ENCODE measurements around the gene LRP8.

DNA sequence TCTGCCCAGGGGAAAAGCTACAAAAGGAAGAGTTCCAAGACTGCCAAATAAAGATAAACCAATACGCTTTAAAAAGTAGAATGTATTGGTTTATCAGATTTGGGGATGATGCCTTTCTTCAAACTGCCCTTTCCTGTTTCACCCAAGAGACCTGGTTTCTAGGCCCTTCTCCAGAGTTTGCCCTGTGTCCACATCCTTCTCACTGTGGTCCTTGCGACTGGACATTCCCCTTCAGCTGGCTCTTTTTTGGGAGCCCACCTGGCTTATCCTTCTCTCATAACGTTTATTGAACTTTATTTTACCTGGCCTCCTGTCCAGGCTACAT lies 106.9 kb downstream of the LRP8 start:
- no peak for TF ChIP-seq ZBTB33 (IDR thresholded peaks at IDR 0.05; ENCODE audit: extremely low read depth, insufficient replicate concordance, low read length)
- TF ChIP-seq CTCF (IDR thresholded peaks at IDR 0.05 in 2 of 3, conservative IDR thresholded peaks at IDR 0.05 in 1 of 3; ENCODE audit: borderline replicate concordance in 1 of 3, insufficient read depth in 1 of 3, low read depth in 2 of 3, low read length in 2 of 3), result no peak
- no peak for TF ChIP-seq POLR2A (IDR thresholded peaks at IDR 0.05; ENCODE audit: borderline replicate concordance, extremely low read depth, insufficient read depth, insufficient read length)
- no peak for TF ChIP-seq EGR1 (IDR thresholded peaks at IDR 0.05; ENCODE audit: low read depth)
- no peak for TF ChIP-seq POLR2AphosphoS5 (IDR thresholded peaks at IDR 0.05; ENCODE audit: low read depth, low read length)
- TF ChIP-seq RAD21 (IDR thresholded peaks at IDR 0.05; ENCODE audit: low read depth), result no peak
- no peak for TF ChIP-seq ZFX (IDR thresholded peaks at IDR 0.05)
- TF ChIP-seq, protein P1, sequence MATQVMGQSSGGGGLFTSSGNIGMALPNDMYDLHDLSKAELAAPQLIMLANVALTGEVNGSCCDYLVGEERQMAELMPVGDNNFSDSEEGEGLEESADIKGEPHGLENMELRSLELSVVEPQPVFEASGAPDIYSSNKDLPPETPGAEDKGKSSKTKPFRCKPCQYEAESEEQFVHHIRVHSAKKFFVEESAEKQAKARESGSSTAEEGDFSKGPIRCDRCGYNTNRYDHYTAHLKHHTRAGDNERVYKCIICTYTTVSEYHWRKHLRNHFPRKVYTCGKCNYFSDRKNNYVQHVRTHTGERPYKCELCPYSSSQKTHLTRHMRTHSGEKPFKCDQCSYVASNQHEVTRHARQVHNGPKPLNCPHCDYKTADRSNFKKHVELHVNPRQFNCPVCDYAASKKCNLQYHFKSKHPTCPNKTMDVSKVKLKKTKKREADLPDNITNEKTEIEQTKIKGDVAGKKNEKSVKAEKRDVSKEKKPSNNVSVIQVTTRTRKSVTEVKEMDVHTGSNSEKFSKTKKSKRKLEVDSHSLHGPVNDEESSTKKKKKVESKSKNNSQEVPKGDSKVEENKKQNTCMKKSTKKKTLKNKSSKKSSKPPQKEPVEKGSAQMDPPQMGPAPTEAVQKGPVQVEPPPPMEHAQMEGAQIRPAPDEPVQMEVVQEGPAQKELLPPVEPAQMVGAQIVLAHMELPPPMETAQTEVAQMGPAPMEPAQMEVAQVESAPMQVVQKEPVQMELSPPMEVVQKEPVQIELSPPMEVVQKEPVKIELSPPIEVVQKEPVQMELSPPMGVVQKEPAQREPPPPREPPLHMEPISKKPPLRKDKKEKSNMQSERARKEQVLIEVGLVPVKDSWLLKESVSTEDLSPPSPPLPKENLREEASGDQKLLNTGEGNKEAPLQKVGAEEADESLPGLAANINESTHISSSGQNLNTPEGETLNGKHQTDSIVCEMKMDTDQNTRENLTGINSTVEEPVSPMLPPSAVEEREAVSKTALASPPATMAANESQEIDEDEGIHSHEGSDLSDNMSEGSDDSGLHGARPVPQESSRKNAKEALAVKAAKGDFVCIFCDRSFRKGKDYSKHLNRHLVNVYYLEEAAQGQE (IDR thresholded peaks at IDR 0.05; ENCODE audit: low read depth), result no peak
- no peak for TF ChIP-seq SIN3A (IDR thresholded peaks at IDR 0.05; ENCODE audit: low read depth)
- TF ChIP-seq ATF3 (IDR thresholded peaks at IDR 0.05), result no peak
- TF ChIP-seq CEBPB (IDR thresholded peaks at IDR 0.05; ENCODE audit: low read depth), result no peak
- no peak for TF ChIP-seq EZH2 (IDR thresholded peaks at IDR 0.05)
